Medulla oblongata (tissue), 1 donor: ENCODE results near the gene SUMF2.
A peak's percentile ranks its signal among the peaks of the same experiment; 100 is the strongest.
"Not testable (repeated sequence)": the region's sequence is repeated elsewhere in the genome, so short reads cannot be mapped to it uniquely, and the experiment has no call there.

Experiments used
- DNase-seq: peaks from one replicate; pipeline ENCODE4 v3.0.0-alpha.2; 2015; ENCODE audit errors: extremely low spot score

Gene SUMF2

DNA sequence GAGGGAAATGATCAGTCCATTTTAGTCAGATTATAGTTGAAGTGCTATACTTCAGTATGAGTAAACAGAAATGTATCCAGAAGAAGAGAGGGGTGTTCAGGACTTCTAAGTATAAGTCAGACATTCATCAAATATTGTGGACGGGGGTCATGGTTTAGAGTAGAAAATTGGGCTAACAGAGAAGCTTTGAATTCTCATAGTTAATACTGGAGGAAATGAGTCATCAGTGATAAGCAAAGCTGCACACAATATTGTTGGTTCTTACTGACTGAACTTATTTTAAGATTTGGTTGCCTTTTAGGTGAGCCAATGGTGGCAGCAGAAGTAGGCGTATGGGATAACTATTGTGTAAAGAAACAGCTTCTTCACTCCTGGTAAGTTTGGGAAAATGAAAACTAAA lies 1.7 kb upstream of the SUMF2 start:
- DNase-seq: no peak

DNA sequence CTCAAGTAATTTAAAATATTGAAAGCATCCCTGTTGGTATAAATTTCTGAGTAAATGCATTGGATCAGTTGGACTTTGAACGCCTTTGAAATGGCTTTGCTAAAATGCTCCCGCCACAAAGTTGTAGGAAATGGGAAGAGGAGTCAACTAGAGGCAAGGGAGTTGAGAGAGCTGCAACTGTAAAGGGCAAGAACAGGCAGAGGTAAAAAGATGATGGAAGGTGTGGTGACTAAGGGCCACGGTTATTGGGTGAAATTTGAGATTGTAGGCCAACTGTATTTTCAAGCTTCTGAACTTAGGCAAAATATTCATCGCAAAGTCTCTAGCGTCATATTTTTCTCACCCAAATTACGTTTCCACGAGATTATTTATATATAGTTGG lies 595 bp upstream of the SUMF2 start:
- DNase-seq: no peak

DNA sequence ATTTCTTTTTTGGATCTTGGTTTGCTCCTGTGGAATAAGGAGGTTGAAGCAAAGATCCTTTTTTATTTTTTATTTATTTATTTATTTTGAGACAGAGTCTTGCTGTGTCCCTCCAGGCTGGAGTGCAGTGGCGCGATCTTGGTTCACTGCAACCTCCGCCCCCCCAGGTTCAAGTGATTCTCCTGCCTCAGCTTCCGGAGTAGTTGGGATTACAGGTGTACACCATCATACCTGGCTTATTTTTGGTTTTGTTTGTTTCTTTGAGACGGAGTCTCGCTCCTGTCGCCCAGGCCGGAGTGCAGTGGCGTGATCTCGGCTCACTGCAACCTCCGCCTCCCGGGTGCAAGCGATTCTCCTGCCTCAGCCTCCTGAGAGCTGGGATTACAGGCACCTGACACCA lies 2.3 kb downstream of the SUMF2 start:
- not testable (repeated sequence) for DNase-seq

DNA sequence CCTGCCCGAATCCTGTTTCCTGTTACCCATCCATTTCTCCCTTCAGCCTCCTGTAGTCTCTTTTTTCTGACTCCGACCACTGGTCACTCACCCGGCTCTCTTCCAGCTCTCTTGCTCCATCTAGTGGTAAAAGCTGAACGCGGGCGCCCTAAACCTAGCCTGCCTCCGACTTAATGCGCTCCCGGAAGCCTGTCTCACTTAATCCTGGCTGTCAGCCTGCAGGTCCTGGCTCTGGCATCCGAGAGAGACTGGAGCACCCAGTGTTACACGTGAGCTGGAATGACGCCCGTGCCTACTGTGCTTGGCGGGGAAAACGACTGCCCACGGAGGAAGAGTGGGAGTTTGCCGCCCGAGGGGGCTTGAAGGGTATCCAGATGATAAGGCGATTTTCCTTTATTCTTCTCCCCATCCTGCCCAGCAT lies 10.3 kb downstream of the SUMF2 start:
- peak; percentile 87 for DNase-seq

- no peak for DNase-seq
Measured at GRCh38 chr7:56077681-56078080, 13.6 kb downstream of the SUMF2 start.

DNA sequence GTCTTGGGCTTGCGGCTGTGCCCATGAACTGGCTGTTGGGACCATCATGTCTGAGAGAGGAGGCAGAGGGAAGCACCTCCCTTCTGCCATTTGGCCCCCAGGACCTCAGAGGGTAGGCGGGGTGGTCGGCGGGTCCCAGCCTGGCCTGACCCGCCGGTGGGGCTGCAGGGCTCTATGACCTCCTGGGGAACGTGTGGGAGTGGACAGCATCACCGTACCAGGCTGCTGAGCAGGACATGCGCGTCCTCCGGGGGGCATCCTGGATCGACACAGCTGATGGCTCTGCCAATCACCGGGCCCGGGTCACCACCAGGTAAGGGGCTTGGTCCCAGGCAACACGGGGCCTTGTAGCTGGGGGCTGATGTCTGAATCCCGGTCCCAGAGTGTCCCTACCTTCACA lies 14.1 kb downstream of the SUMF2 start:
- DNase-seq: no peak

DNA sequence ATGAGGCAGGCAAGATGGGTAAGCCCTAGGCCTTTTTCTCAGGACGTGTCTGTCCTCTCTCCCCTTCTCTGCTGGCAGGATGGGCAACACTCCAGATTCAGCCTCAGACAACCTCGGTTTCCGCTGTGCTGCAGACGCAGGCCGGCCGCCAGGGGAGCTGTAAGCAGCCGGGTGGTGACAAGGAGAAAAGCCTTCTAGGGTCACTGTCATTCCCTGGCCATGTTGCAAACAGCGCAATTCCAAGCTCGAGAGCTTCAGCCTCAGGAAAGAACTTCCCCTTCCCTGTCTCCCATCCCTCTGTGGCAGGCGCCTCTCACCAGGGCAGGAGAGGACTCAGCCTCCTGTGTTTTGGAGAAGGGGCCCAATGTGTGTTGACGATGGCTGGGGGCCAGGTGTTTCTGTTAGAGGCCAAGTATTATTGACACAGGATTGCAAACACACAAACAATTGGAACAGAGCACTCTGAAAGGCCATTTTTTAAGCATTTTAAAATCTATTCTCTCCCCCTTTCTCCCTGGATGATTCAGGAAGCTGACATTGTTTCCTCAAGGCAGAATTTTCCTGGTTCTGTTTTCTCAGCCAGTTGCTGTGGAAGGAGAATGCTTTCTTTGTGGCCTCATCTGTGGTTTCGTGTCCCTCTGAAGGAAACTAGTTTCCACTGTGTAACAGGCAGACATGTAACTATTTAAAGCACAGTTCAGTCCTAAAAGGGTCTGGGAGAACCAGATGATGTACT lies 15.5 kb downstream of the SUMF2 start:
- peak; percentile 92 for DNase-seq

DNA sequence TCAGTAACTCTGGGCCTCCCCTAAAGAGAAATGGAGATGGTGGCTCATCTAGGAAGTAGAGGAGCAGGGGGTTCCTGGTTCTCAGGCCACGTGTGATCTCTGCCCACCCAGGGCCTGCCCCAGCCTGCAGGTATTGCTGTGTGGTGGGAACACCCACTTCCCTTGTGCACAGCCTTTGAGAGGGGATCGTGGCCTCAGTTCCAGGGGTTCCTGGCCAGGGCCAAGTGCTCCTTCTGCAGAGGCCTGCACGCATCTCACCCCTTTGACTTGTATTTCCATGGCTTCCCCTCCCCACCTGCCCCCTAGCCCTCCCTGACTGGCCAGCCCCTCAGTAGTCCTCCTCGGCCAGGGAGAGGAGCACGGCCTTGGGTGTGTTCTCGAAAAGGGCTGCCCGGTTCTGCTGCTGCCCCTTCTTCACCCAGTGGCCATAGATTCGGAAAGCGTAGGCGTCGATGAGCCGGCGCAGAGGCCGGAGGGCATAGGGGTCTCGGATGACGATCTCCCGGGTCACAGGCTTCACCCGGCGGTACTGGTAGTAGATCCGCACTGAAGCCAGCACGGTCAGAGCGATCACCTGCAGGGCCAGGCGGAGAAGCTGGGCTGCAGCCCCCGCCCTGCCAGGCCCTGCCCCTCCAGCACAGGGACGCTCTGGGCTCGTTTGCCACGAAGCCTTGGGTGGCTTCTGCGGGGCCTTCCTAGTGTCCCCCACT lies 16.8 kb downstream of the SUMF2 start:
- DNase-seq: not testable (repeated sequence)

DNA sequence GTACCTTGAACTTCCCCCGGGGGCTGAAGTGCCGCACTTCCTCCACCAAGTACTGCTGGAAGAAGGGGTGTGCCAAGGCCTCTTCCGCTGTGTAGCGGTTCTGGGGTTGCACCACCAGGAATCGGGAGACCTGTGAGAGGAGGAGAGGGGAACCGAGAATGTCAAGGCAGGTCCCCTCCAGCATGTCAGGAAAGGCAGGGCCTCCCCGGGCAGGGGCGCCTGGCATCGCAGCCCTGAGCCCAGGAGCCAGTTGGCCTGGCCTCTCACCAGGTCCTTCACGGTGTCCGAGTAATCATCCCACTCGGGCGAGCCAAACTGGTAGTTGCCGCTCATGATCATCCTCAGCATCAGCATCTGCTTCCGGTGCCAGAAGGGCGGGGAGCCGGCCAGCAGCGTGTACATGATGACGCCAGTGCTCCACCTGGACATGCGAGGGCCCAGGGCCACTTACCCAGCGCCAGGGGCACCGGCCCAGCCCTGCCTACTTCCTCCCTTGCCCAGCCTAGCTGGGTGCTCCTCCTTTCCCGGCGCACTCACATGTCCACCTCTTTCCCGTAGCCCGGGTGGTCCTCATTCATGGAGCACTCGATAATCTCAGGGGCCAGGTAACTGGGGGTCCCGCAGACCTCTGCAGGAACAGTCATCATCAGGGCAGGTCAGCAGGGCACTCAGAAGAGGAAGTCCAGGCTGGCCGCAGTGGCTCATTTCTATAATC lies 17.7 kb downstream of the SUMF2 start:
- no peak for DNase-seq

- DNase-seq: peak; percentile 75
Measured at GRCh38 chr7:56083150-56083785, 19.2 kb downstream of the SUMF2 start.

- DNase-seq: no peak
Measured at GRCh38 chr7:56086761-56087160, 22.7 kb downstream of the SUMF2 start.

DNA sequence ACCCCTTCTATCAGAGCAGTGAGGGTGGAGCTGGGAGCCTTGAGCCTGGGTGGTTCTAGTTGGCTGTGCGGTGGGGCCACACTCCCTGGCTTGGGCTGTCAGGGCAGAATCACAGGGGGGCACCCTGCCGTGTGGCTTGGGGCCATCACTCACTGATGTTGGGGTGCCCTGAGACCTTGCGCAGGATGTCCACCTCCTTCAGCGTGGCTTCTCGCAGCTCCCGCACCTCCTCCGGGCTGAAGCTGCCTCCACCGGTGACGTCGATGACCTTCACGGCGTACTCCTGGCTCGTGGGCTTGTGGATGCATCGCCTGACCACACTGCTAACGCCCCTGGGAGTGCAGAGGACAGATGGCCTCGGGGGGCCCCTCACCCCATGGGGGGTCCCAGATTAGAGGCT lies 23.4 kb downstream of the SUMF2 start:
- DNase-seq: no peak

GRCh38 chr7:56091591-56091990 lies 27.5 kb downstream of the SUMF2 start:
- DNase-seq: peak; percentile 80

DNA sequence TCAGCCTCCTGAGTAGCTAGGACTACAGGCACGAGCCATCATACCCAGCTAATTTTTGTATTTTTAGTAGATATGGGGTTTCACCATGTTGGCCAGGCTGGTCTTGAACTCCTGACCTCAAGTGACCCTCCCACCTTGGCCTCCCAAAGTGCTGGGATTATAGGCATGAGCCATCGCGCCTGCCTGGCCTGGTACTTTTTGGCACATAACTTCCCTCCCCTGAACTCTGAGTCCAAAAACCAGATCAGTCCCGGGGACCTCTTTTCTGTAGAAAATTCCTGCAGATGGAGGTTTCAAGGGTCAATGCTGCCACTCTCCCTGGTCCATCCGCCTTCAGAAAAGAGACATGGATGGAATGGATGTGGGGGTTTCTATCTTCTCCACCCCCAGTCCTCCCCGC lies 28.3 kb downstream of the SUMF2 start:
- DNase-seq: not testable (repeated sequence)

DNA sequence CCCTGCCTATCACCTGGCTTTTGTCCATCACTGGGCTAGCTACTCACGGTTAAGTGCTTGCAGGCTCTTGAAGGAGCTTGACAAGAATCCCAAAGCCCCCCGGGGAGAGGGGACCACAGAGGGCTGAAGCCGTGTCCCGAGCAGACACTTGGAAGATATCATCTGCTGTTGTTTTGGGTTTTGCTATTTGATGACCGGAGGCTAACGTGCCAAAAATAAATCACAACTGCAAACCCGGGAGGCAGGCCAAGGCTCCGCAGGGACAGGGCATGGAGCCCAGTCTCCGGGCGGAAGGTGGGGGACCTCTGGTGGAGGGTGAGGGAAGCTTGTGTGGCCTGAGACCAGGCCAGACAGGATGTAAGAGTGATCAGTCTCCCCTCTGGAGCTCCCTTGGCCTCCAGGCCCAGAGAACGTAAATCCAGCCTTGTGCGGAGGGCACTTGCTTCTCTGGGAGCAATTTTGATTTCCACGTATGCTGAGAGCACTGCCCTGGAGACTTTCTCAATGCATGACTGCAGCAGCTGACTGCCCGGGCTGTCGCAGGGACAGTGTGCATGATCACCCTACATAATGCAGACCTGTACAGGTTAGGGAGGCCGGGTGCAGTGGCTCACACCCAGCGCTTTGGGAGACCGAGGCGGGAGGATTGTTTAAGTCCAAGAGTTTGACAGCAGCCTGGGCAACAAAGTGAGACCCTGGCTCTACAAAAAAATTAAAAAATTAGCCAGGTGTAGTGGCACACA lies 28.9 kb downstream of the SUMF2 start, which contains the start of gene PHKG1:
Gene PHKG1, minus strand, starts transcription at position 164 of the 743 bp plus-strand sequence. CDS start 4,011 bp downstream, outside the sequence.
- peak; percentile 89 for DNase-seq

GRCh38 chr7:56097700-56098099 lies 33.6 kb downstream of the SUMF2 start:
- no peak for DNase-seq

GRCh38 chr7:56098187-56099008 lies 34.3 kb downstream of the SUMF2 start:
- DNase-seq: not testable (repeated sequence)

DNA sequence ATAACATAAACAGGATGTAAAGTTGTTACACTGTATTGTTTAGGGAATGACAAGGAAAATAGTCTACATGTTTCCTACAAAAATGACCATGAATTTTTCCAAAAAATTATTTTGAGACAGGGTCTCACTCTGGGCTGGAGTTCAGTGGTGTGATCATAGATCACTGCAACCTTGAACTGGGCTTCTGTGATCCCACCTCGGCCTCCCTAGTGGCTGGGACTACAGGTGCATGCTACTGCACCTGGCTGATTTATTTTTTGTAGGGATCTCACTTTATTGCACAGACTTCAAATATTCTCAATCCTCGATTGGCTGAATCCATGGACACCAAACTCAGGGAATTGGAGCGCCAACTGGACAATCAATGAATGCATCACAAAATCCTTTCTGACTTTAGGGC lies 35.6 kb downstream of the SUMF2 start:
- DNase-seq: no peak

- not testable (repeated sequence) for DNase-seq
Measured at GRCh38 chr7:56104138-56104537, 40.1 kb downstream of the SUMF2 start.

DNA sequence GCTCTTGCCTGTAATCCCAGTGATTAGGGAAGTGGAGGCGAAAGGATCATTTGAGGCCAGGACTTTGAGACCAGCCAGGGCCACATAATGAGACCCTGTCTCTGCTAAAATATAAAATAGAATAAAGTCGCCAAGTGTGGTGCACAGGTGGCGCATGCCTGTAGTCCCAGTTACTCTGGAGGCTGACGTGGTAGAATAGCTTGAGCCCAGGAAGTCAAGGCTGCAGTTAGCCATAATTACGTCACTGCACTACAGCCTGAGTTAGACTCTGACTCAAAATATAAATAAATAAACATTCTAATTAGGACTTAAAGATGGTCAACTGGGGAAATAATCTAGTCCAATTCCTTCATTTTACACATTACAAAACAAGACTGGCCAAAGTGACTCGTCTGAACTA lies 41.4 kb downstream of the SUMF2 start:
- no peak for DNase-seq
